ENCODE results near the gene ZNF580. TPM values are rescaled to one million over a fixed set of nuclear protein-coding genes. Genes with fewer than 3 reads are reported as not detected.

The ZNF580 gene
- total RNA-seq, 1 donor from 2014 or later = 11.8 TPM

- intact Hi-C loops (cut with micrococcal nuclease) = no loop called here
- Histone ChIP-seq H3K36me3 (peaks cover 17% of the 10 kb centered on the region), H3K4me3 (peak overlapping the region; percentile 97), H3K27ac (replicated peaks) (peak overlapping the region; percentile 94), H3K27me3 (ENCODE audit: low read depth) (no peaks in the 10 kb centered on the region), H3K9me3 (replicated peaks) (no peaks in the 10 kb centered on the region), H3K4me1 (peaks cover 48% of the 10 kb centered on the region)
- TF ChIP-seq CTCF (IDR thresholded peaks at IDR 0.05; ENCODE audit: borderline replicate concordance) = no peak
- DNase-seq = no peak
Measured at GRCh38 chr19:55649268-55650125, 8.7 kb downstream of the ZNF580 start.

GRCh38 chr19:55650126-55650557, 9.3 kb downstream of the ZNF580 start:
- no peak overlapping the region for H3K27ac ChIP-seq (replicated peaks)
- no peaks in the 10 kb centered on the region for H3K27me3 ChIP-seq (ENCODE audit: low read depth)
- no peak for TF ChIP-seq CTCF (IDR thresholded peaks at IDR 0.05; ENCODE audit: borderline replicate concordance)
- H3K9me3 ChIP-seq (replicated peaks) = no peaks in the 10 kb centered on the region
- peaks cover 11% of the 10 kb centered on the region for H3K36me3 ChIP-seq
- intact Hi-C loops (cut with micrococcal nuclease) = no loop called here
- no peak for DNase-seq
- H3K4me1 ChIP-seq = peaks cover 45% of the 10 kb centered on the region
- H3K4me3 ChIP-seq = no peak overlapping the region

- Histone ChIP-seq H3K27ac (replicated peaks) (no peak overlapping the region), H3K4me3 (no peak overlapping the region), H3K36me3 (peaks cover 7% of the 10 kb centered on the region), H3K9me3 (replicated peaks) (no peaks in the 10 kb centered on the region), H3K4me1 (peaks cover 51% of the 10 kb centered on the region), H3K27me3 (ENCODE audit: low read depth) (no peaks in the 10 kb centered on the region)
- no peak for DNase-seq
- no peak for TF ChIP-seq CTCF (IDR thresholded peaks at IDR 0.05; ENCODE audit: borderline replicate concordance)
- intact Hi-C loops (cut with micrococcal nuclease) = no loop called here
Measured at GRCh38 chr19:55650602-55651230, 9.9 kb downstream of the ZNF580 start.

- no peak for TF ChIP-seq CTCF (IDR thresholded peaks at IDR 0.05; ENCODE audit: borderline replicate concordance)
- H3K27ac ChIP-seq (replicated peaks) = no peak overlapping the region
- H3K4me1 ChIP-seq = peaks cover 56% of the 10 kb centered on the region
- no peaks in the 10 kb centered on the region for H3K27me3 ChIP-seq (ENCODE audit: low read depth)
- DNase-seq = no peak
- H3K9me3 ChIP-seq (replicated peaks) = no peaks in the 10 kb centered on the region
- no peak overlapping the region for H3K4me3 ChIP-seq
- intact Hi-C loops (cut with micrococcal nuclease) = no loop called here
- peaks cover 7% of the 10 kb centered on the region for H3K36me3 ChIP-seq
Measured at GRCh38 chr19:55651236-55651635, 10.4 kb downstream of the ZNF580 start.

GRCh38 chr19:55652311-55653128, 11.7 kb downstream of the ZNF580 start:
- Histone ChIP-seq H3K9me3 (replicated peaks) (no peaks in the 10 kb centered on the region), H3K27ac (replicated peaks) (peak overlapping the region; percentile 98), H3K4me1 (peaks cover 59% of the 10 kb centered on the region), H3K36me3 (peaks cover 9% of the 10 kb centered on the region), H3K4me3 (peak overlapping the region; percentile 88), H3K27me3 (ENCODE audit: low read depth) (no peaks in the 10 kb centered on the region)
- intact Hi-C loops (cut with micrococcal nuclease) = no loop called here
- no peak for DNase-seq
- no peak for TF ChIP-seq CTCF (IDR thresholded peaks at IDR 0.05; ENCODE audit: borderline replicate concordance)

Measured in left ventricle myocardium inferior (tissue), 1 donor.